SH-SY5Y (cell line): ENCODE data around the gene CENPU.

Experiments used
- GATA2 ChIP-seq: IDR thresholded peaks from 2 replicates; pipeline ENCODE4 v1.6.1; 2011; ENCODE audit warnings: mild to moderate bottlenecking, low read depth, low read length
- GATA3 ChIP-seq: IDR thresholded peaks from 2 replicates; pipeline ENCODE4 v1.6.1; 2011; ENCODE audit warnings: low read depth, mild to moderate bottlenecking, low read length, moderate library complexity

DNA sequence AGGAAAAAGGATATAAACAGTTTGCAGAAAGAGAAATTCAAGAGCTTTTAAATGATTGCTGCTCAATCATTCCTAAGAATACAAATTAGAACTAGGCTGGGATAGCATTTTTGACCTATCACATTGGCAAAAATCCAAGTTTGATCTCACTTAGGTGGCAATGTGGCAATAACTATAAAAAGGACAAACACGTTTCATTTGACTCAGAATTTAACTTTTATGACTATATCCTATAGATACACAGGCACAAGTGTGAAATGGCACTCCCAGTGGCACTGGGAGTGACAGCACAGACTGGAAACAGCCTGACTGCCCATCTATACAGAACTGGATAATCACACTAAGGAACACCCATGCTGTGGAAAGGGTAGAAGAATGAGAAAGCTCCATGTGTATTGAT is 11.1 kb downstream of the CENPU start:
- TF ChIP-seq GATA2 (no peak), GATA3 (no peak)
